Fibroblast of the aortic adventitia (primary cell): Measurements from ENCODE around the gene FOXL2. TPM values are rescaled to one million over a fixed set of nuclear protein-coding genes. Genes with fewer than 3 reads are reported as not detected.

Source experiments
- DNase-seq: peaks from one replicate; pipeline ENCODE4 v3.0.0-alpha.2; 2010; ENCODE audit warnings: low read depth
- H3K4me3 ChIP-seq: 2 replicates; pipeline ENCODE4 v1.5.1; 2011; ENCODE audit warnings: low read depth, mild to moderate bottlenecking, control low read depth, low read length, moderate library complexity
- CTCF ChIP-seq: IDR thresholded peaks from 2 replicates; pipeline ENCODE4 v1.5.1; 2011; ENCODE audit warnings: mild to moderate bottlenecking, low read length, control low read depth, inconsistent platforms; ENCODE audit not compliant: insufficient read depth
- total RNA-seq: library from RNA; depleted of rRNA; stranded (reverse); fragments of >200 nt; gene quantifications from 2 replicates; pipeline ENCODE4 v1.2.3, GENCODE V29; 2012; ENCODE audit warnings: low replicate concordance

Gene FOXL2
- under 0.01 TPM in 1 of 2 replicates, not detected in the other for total RNA-seq

- DNase-seq = peak; percentile 58
- no peak for TF ChIP-seq CTCF
- H3K4me3 ChIP-seq = peak within 1 kb of the TSS; percentile 63
These were observed at the start of gene FOXL2, which contains the start of gene FOXL2NB for GRCh38 chr3:138946663-138947494. FOXL2 (minus strand) TSS chr3:138947137; CDS start chr3:138946722, 415 bp downstream. FOXL2NB (plus strand) TSS chr3:138947217; CDS start chr3:138947365, 148 bp downstream.

- TF ChIP-seq CTCF = no peak
- no peak for DNase-seq
- H3K4me3 ChIP-seq = no peak overlapping the region
These were observed 48.8 kb upstream of the FOXL2 start for GRCh38 chr3:138995706-138996105.

GRCh38 chr3:138987181-138987580 lies 40.2 kb upstream of the FOXL2 start:
- TF ChIP-seq CTCF = no peak
- no peak for DNase-seq
- no peak overlapping the region for H3K4me3 ChIP-seq

- no peak for TF ChIP-seq CTCF
- H3K4me3 ChIP-seq = no peak overlapping the region
- no peak for DNase-seq
These were observed 39.0 kb upstream of the FOXL2 start for GRCh38 chr3:138985932-138986331.

GRCh38 chr3:138984816-138985215 lies 37.9 kb upstream of the FOXL2 start:
- no peak for TF ChIP-seq CTCF
- DNase-seq = no peak
- no peak overlapping the region for H3K4me3 ChIP-seq

GRCh38 chr3:138976047-138976446 lies 29.1 kb upstream of the FOXL2 start:
- no peak for TF ChIP-seq CTCF
- no peak overlapping the region for H3K4me3 ChIP-seq
- DNase-seq = no peak

GRCh38 chr3:138975351-138975750 lies 28.4 kb upstream of the FOXL2 start:
- DNase-seq = no peak
- no peak overlapping the region for H3K4me3 ChIP-seq
- TF ChIP-seq CTCF = no peak
